ENCODE data around the gene FBLN7. TPM values are rescaled to one million over a fixed set of nuclear protein-coding genes. Genes with fewer than 3 reads are reported as not detected.

The FBLN7 gene
- polyA plus RNA-seq, 3 donors, result 0.04 TPM; not detected in 2

GRCh38 chr2:112092286-112093041 lies 45.7 kb upstream of the FBLN7 start:
- Mint-ChIP-seq H3K4me1 (no peaks in the 10 kb centered on the region), H3K36me3 (peaks cover 67 to 83% of the 10 kb centered on the region in 2 donors), H3K27me3 (ENCODE audit: low read depth in 3 of 3) (no peaks in the 10 kb centered on the region), H3K4me3 (no peak overlapping the region), H3K27ac (peak overlapping the region in 3 of 7 donors; percentile 6 to 34 (median 21)), H3K9me3 (no peaks in the 10 kb centered on the region)
- Histone ChIP-seq H2AFZ (ENCODE audit: insufficient read depth, low read depth, low read length, poor library complexity, severe bottlenecking) (no peak overlapping the region), H3K27me3 (ENCODE audit: control insufficient read depth in 2 of 2, insufficient read depth in 2 of 2, low read length in 2 of 2) (no peaks in the 10 kb centered on the region), H4K20me1 (ENCODE audit: insufficient read depth, low read length) (no peaks in the 10 kb centered on the region), H3K9ac (ENCODE audit: insufficient read depth, low read length, poor library complexity, severe bottlenecking) (no peak overlapping the region), H3K27ac (ENCODE audit: low read depth in 1 of 2, low read length in 2 of 2) (no peak overlapping the region), H3K79me2 (ENCODE audit: insufficient read depth, low read length) (no peaks in the 10 kb centered on the region), H3K4me1 (ENCODE audit: control insufficient read depth in 1 of 2, insufficient read depth in 2 of 2, low read length in 2 of 2) (no peaks in the 10 kb centered on the region), H3K9me3 (replicated peaks in 1 of 2; ENCODE audit: control insufficient read depth in 1 of 2, insufficient read depth in 1 of 2, low read length in 2 of 2) (no peaks in the 10 kb centered on the region), H3K4me3 (replicated peaks in 1 of 3; ENCODE audit: low read depth in 2 of 3, low read length in 3 of 3) (no peak overlapping the region), H3K36me3 (replicated peaks in 1 of 2; ENCODE audit: control insufficient read depth in 1 of 2, insufficient read depth in 2 of 2, low read length in 2 of 2) (peaks cover 70 to 93% of the 10 kb centered on the region in 2 donors), H3K4me2 (replicated peaks; ENCODE audit: extremely low read depth, low read length, poor library complexity, severe bottlenecking) (no peak overlapping the region)
- DNase-seq, result no peak
- TF ChIP-seq CTCF (IDR thresholded peaks at IDR 0.05), result no peak
- WGBS (ENCODE audit: insufficient coverage), result 94% methylated on average over 5 of the region's 6 CpGs
- intact Hi-C loops (cut with micrococcal nuclease), result no loop called here

- H3K27me3 Mint-ChIP-seq (ENCODE audit: low read depth in 3 of 3), result no peaks in the 10 kb centered on the region
- no peak for TF ChIP-seq CTCF (IDR thresholded peaks at IDR 0.05)
- no peak overlapping the region for H3K4me2 ChIP-seq (replicated peaks; ENCODE audit: extremely low read depth, low read length, poor library complexity, severe bottlenecking)
- no CpG with 5 or more reads among the region's 1 CpG for WGBS (ENCODE audit: insufficient coverage)
- no peak overlapping the region for H2AFZ ChIP-seq (ENCODE audit: insufficient read depth, low read depth, low read length, poor library complexity, severe bottlenecking)
- no peaks in the 10 kb centered on the region for H3K4me1 Mint-ChIP-seq
- intact Hi-C loops (cut with micrococcal nuclease), result no loop called here
- no peak overlapping the region for H3K27ac Mint-ChIP-seq
- H3K27ac ChIP-seq (ENCODE audit: low read depth in 1 of 2, low read length in 2 of 2), result peak overlapping the region in 1 of 2 donors; percentile 41
- no peaks in the 10 kb centered on the region for H3K27me3 ChIP-seq (ENCODE audit: control insufficient read depth in 2 of 2, insufficient read depth in 2 of 2, low read length in 2 of 2)
- H3K4me3 Mint-ChIP-seq, result no peak overlapping the region
- H3K79me2 ChIP-seq (ENCODE audit: insufficient read depth, low read length), result no peaks in the 10 kb centered on the region
- no peak overlapping the region for H3K4me3 ChIP-seq (replicated peaks in 1 of 3; ENCODE audit: low read depth in 2 of 3, low read length in 3 of 3)
- no peak overlapping the region for H3K9ac ChIP-seq (ENCODE audit: insufficient read depth, low read length, poor library complexity, severe bottlenecking)
- no peaks in the 10 kb centered on the region for H3K9me3 ChIP-seq (replicated peaks in 1 of 2; ENCODE audit: control insufficient read depth in 1 of 2, insufficient read depth in 1 of 2, low read length in 2 of 2)
- peaks cover 67 to 83% of the 10 kb centered on the region in 2 donors for H3K36me3 Mint-ChIP-seq
- H3K36me3 ChIP-seq (replicated peaks in 1 of 2; ENCODE audit: control insufficient read depth in 1 of 2, insufficient read depth in 2 of 2, low read length in 2 of 2), result peaks cover 68 to 92% of the 10 kb centered on the region in 2 donors
- no peaks in the 10 kb centered on the region for H3K9me3 Mint-ChIP-seq
- DNase-seq, result no peak
- no peaks in the 10 kb centered on the region for H3K4me1 ChIP-seq (ENCODE audit: control insufficient read depth in 1 of 2, insufficient read depth in 2 of 2, low read length in 2 of 2)
- no peaks in the 10 kb centered on the region for H4K20me1 ChIP-seq (ENCODE audit: insufficient read depth, low read length)
These were observed 45.0 kb upstream of the FBLN7 start for GRCh38 chr2:112093216-112093615.

Measured in CD14-positive monocyte (primary cell).